Panc1 (cell line): ENCODE data around the gene SYT17. TPM values are rescaled to one million over a fixed set of nuclear protein-coding genes. Genes with fewer than 3 reads are reported as not detected.

Source experiments
- ATAC-seq: fragments of 200-7000 bp; cut with Tn5 transposase; 2 replicates; pipeline ENCODE4 v1.9.1; 2020; ENCODE audit warnings: mild to moderate bottlenecking, moderate library complexity
- BruUV-seq: library from RNA; stranded (reverse); fragments of 400-500 nt; replicated peaks from 2 replicates; lab custom pipeline; 2021; lab: Mats Ljungman, UMichigan
- CTCF ChIA-PET: fragments of 300-600 bp; sonication (Branson Sonifier 250); formaldehyde crosslinking; loops from one replicate; lab custom pipeline; 2022; ENCODE audit warnings: antibody characterized with exemption; lab: Charles Lee
- POLR2A ChIA-PET: fragments of 300-600 bp; sonication (Branson Sonifier 250); formaldehyde crosslinking; loops from one replicate; lab custom pipeline; 2022; ENCODE audit warnings: antibody characterized with exemption; lab: Charles Lee
- DNase-seq: peaks from one replicate; pipeline ENCODE4 v3.0.0-alpha.2; 2010; ENCODE audit warnings: low read depth, low spot score
- H3K27ac ChIP-seq: 2 replicates; pipeline ENCODE4 v1.5.1; 2011; ENCODE audit warnings: mild to moderate bottlenecking, low read length, inconsistent platforms
- H3K27me3 ChIP-seq: fragments of 200-500 bp; sonication (Bioruptor generic); 2 replicates; pipeline ENCODE4 v1.6.0; 2014; ENCODE audit warnings: low read length, inconsistent platforms; ENCODE audit not compliant: control insufficient read depth, insufficient read depth
- H3K36me3 ChIP-seq: fragments of 200-500 bp; sonication (Bioruptor generic); 2 replicates; pipeline ENCODE4 v1.5.1; 2014; ENCODE audit warnings: inconsistent platforms, mild to moderate bottlenecking, low read length, moderate library complexity; ENCODE audit not compliant: control insufficient read depth, insufficient read depth
- H3K4me1 ChIP-seq: 2 replicates; pipeline ENCODE4 v1.5.1; 2011; ENCODE audit warnings: inconsistent platforms, mild to moderate bottlenecking, low read length, moderate library complexity; ENCODE audit not compliant: control insufficient read depth, insufficient read depth
- H3K4me3 ChIP-seq, 2 experiments: 2 replicates each; pipeline ENCODE4 v1.5.1; 2011 to 2012; ENCODE audit warnings: low read depth in 2 of 2, low read length in 2 of 2, mild to moderate bottlenecking in 2 of 2, inconsistent platforms in 1 of 2, moderate library complexity in 1 of 2
- H3K9me3 ChIP-seq: fragments of 200-500 bp; sonication (Bioruptor generic); 2 replicates; pipeline ENCODE4 v1.5.1; 2014; ENCODE audit warnings: low read depth, mild to moderate bottlenecking, inconsistent platforms, low read length, moderate library complexity; ENCODE audit not compliant: control insufficient read depth, insufficient read depth
- POLR2AphosphoS5 ChIP-seq: IDR thresholded peaks from 2 replicates; pipeline ENCODE4 v1.6.1; 2012; ENCODE audit warnings: mild to moderate bottlenecking, low read depth, low read length, moderate library complexity
- REST ChIP-seq, 2 experiments: IDR thresholded peaks; 2 replicates each; pipeline ENCODE4 v1.6.1; 2011 to 2012; ENCODE audit warnings: low read depth in 2 of 2, control low read depth in 1 of 2, low read length in 1 of 2, mild to moderate bottlenecking in 1 of 2, moderate library complexity in 1 of 2; ENCODE audit not compliant: insufficient read depth in 1 of 2
- SIN3A ChIP-seq: IDR thresholded peaks from 2 replicates; pipeline ENCODE4 v1.6.1; 2012; ENCODE audit warnings: low read depth, mild to moderate bottlenecking, low read length, moderate library complexity, borderline replicate concordance; ENCODE audit not compliant: insufficient read depth
- TCF7L2 ChIP-seq: IDR thresholded peaks from 2 replicates; pipeline ENCODE4 v1.6.1; 2011; ENCODE audit warnings: mild to moderate bottlenecking, low read depth, low read length, inconsistent platforms
- in situ Hi-C: cut with HindIII; loops from 2 replicates; pipeline ENCODE4 v1.10.0; 2016; ENCODE audit warnings: low sequenced_read_pairs, low pct_unique_long_range_greater_than_20kb
- intact Hi-C: fragments of 100-400 bp; cut with micrococcal nuclease; formaldehyde crosslinking; loops from one replicate; pipeline ENCODE4 v1.10.0; 2022; ENCODE audit not compliant: unreplicated experiment
- total RNA-seq: library from RNA; stranded (reverse); gene quantifications from one replicate; pipeline ENCODE4 v1.2.1, GENCODE V29; 2021; ENCODE audit not compliant: unreplicated experiment
- TF ChIP-seq, protein P1 (sequence below): fragments of 450-650 bp; IDR thresholded peaks from 2 replicates; pipeline ENCODE4 v1.5.1; 2017; ENCODE audit warnings: mild to moderate bottlenecking

SYT17 gene
- total RNA-seq, 1 experiment from 2014 or later: 5.4 TPM

- ATAC-seq (no peak), DNase-seq (no peak)
- intact Hi-C loops (no loop called here), in situ Hi-C loops (no loop called here)
- POLR2A ChIA-PET: no interaction called here
- TF ChIP-seq, protein P1, sequence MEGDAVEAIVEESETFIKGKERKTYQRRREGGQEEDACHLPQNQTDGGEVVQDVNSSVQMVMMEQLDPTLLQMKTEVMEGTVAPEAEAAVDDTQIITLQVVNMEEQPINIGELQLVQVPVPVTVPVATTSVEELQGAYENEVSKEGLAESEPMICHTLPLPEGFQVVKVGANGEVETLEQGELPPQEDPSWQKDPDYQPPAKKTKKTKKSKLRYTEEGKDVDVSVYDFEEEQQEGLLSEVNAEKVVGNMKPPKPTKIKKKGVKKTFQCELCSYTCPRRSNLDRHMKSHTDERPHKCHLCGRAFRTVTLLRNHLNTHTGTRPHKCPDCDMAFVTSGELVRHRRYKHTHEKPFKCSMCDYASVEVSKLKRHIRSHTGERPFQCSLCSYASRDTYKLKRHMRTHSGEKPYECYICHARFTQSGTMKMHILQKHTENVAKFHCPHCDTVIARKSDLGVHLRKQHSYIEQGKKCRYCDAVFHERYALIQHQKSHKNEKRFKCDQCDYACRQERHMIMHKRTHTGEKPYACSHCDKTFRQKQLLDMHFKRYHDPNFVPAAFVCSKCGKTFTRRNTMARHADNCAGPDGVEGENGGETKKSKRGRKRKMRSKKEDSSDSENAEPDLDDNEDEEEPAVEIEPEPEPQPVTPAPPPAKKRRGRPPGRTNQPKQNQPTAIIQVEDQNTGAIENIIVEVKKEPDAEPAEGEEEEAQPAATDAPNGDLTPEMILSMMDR: no peak
- TF ChIP-seq POLR2AphosphoS5 (no peak), REST (IDR thresholded peaks at IDR 0.05; ENCODE audit: insufficient read depth in 1 of 2, low read depth in 2 of 2, low read length in 1 of 2) (no peak), SIN3A (no peak), TCF7L2 (no peak)
- no peaks in the 10 kb centered on the region for H3K36me3 ChIP-seq
- no peaks in the 10 kb centered on the region for H3K27me3 ChIP-seq
- H3K9me3 ChIP-seq: no peaks in the 10 kb centered on the region
- no peak overlapping the region for H3K4me3 ChIP-seq
- BruUV-seq: no TSS peak
- no peaks in the 10 kb centered on the region for H3K4me1 ChIP-seq
- no peak overlapping the region for H3K27ac ChIP-seq
- CTCF ChIA-PET: no interaction called here
These were observed 106.2 kb downstream of the SYT17 start for GRCh38 chr16:19274165-19274797.

GRCh38 chr16:19278403-19278802 is 110.4 kb downstream of the SYT17 start:
- Histone ChIP-seq H3K27me3 (no peaks in the 10 kb centered on the region), H3K27ac (no peak overlapping the region), H3K36me3 (no peaks in the 10 kb centered on the region), H3K4me3 (no peak overlapping the region), H3K4me1 (no peaks in the 10 kb centered on the region), H3K9me3 (no peaks in the 10 kb centered on the region)
- intact Hi-C loops (no loop called here), in situ Hi-C loops (no loop called here)
- no TSS peak for BruUV-seq
- CTCF ChIA-PET: no interaction called here
- TF ChIP-seq, protein P1: no peak
- TF ChIP-seq SIN3A (no peak), POLR2AphosphoS5 (no peak), REST (IDR thresholded peaks at IDR 0.05; ENCODE audit: insufficient read depth in 1 of 2, low read depth in 2 of 2, low read length in 1 of 2) (no peak), TCF7L2 (no peak)
- DNase-seq (no peak), ATAC-seq (no peak)
- POLR2A ChIA-PET: no interaction called here
